GM12865 (cell line): ENCODE data around the gene RITA1.

Experiments used
- DNase-seq: peaks from one replicate; pipeline ENCODE4 v3.0.0; 2010; ENCODE audit warnings: low read depth
- H3K4me3 ChIP-seq: 2 replicates; pipeline ENCODE4 v1.5.1; 2011; ENCODE audit warnings: mild to moderate bottlenecking, low read depth, low read length, control low read depth
- TF ChIP-seq, protein P1 (sequence below): IDR thresholded peaks from 2 replicates; pipeline ENCODE4 v1.5.1; 2011; ENCODE audit warnings: low read length, control low read depth, low read depth, inconsistent platforms; ENCODE audit not compliant: insufficient read depth; ENCODE audit errors: missing control alignments

Gene RITA1

GRCh38 chr12:113142173-113142885, 43.2 kb upstream of the RITA1 start:
- DNase-seq = no peak
- TF ChIP-seq, protein P1, sequence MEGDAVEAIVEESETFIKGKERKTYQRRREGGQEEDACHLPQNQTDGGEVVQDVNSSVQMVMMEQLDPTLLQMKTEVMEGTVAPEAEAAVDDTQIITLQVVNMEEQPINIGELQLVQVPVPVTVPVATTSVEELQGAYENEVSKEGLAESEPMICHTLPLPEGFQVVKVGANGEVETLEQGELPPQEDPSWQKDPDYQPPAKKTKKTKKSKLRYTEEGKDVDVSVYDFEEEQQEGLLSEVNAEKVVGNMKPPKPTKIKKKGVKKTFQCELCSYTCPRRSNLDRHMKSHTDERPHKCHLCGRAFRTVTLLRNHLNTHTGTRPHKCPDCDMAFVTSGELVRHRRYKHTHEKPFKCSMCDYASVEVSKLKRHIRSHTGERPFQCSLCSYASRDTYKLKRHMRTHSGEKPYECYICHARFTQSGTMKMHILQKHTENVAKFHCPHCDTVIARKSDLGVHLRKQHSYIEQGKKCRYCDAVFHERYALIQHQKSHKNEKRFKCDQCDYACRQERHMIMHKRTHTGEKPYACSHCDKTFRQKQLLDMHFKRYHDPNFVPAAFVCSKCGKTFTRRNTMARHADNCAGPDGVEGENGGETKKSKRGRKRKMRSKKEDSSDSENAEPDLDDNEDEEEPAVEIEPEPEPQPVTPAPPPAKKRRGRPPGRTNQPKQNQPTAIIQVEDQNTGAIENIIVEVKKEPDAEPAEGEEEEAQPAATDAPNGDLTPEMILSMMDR = no peak
- H3K4me3 ChIP-seq = no peak overlapping the region

DNA sequence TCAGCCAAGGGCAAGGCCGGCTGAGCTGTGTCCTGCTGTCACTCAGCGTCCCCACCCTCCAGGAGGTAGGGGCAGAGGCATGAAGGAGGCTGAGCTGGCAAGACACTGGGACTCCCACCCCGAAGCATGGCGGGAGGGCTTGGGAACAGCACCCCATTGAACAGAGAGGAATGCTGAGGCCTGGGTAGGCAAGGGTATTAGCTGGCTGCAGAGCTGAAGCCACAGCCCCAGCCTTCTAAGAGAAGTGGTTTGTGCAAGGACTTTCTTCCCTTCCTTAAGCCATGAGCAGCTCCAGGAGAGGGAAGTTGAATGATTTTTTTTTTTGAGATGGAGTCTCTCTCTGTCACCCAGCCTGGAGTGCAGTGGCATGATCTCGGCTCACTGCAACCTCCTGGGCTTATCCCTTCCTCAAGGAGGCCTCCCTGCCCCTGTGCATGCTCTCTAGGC, 42.6 kb upstream of the RITA1 start:
- TF ChIP-seq, protein P1 = no peak
- H3K4me3 ChIP-seq = no peak overlapping the region
- DNase-seq = no peak

DNA sequence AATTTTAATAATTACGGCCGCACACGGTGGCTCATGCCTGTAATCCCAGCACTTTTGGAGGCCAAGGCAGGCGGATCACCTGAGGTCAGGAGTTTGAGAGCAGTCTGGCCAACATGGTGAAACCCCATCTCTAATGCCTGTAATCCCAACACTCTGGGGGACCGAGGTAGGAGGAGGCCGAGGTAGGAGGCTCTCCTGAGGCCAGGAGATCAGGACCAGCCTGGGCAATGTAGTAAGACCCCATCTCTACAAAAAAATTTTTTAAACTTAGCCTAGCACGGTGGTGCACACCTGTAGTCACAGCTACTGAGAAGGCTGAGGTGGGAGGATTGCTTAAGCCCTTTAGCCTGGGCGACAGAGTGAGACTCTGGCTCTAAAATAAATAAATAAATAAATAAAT, 41.6 kb upstream of the RITA1 start:
- DNase-seq = no peak
- no peak overlapping the region for H3K4me3 ChIP-seq
- TF ChIP-seq, protein P1 = no peak

DNA sequence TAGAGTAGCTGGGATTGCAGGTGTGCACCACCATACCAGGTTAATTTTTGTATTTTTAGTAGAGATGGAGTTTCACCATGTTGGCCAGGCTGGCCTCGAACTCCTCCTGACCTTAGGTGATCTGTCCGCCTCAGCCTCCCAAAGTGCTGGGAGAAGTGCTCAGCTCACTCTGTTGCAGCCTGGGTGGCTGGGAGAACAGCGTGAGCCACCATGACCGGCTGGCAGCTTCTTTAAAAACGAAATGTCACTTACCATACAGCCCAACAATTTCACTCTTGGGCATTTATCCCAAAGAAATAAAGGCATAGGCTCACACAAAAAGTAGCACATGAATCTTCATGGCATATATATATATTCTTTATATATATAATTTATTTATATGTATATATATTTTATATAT, 40.7 kb upstream of the RITA1 start:
- H3K4me3 ChIP-seq = no peak overlapping the region
- TF ChIP-seq, protein P1 = no peak
- no peak for DNase-seq

- no peak for DNase-seq
- TF ChIP-seq, protein P1 = no peak
- no peak overlapping the region for H3K4me3 ChIP-seq
Observed at GRCh38 chr12:113145720-113146551, 39.6 kb upstream of the RITA1 start.

GRCh38 chr12:113146999-113147398, 38.5 kb upstream of the RITA1 start:
- H3K4me3 ChIP-seq = no peak overlapping the region
- TF ChIP-seq, protein P1 = no peak
- DNase-seq = no peak
